HCT116 (cell line): ENCODE data around the gene B4GALT4. TPM values are rescaled to one million over a fixed set of nuclear protein-coding genes. Genes with fewer than 3 reads are reported as not detected.

Experiments
- ATAC-seq: fragments of 200-7000 bp; cut with Tn5 transposase; 2 replicates; pipeline ENCODE4 v1.9.1; 2020; ENCODE audit warnings: mild to moderate bottlenecking, moderate library complexity
- BruUV-seq: library from RNA; stranded (reverse); fragments of 400-500 nt; replicated peaks from 2 replicates; lab custom pipeline; 2021; lab: Mats Ljungman, UMichigan
- CTCF ChIA-PET: fragments of 300-600 bp; sonication (Branson Sonifier 250); formaldehyde crosslinking; loops from one replicate; lab custom pipeline; 2021; ENCODE audit warnings: antibody characterized with exemption; lab: Charles Lee
- POLR2A ChIA-PET: fragments of 300-600, 350-600 bp; sonication (Branson Sonifier 250); formaldehyde crosslinking; loops from one replicate; lab custom pipeline; 2021; ENCODE audit warnings: antibody characterized with exemption; lab: Charles Lee
- RAD21 ChIA-PET, 2 experiments: fragments of 300-600 bp; sonication (Branson Sonifier 250); formaldehyde crosslinking; loops; one replicate each; lab custom pipeline; 2023; ENCODE audit warnings: low total read pairs in 2 of 2; ENCODE audit not compliant: uncharacterized antibody in 2 of 2, unreplicated experiment in 2 of 2, low non-redundant PET in 1 of 2; lab: Charles Lee
- DNase-seq: peaks from one replicate; pipeline ENCODE4 v3.0.0-alpha.2; 2010; ENCODE audit warnings: low read depth, low spot score
- H2AFZ ChIP-seq: fragments of 200-600 bp; shearing (Covaris generic), sonication (generic); 2 replicates; pipeline ENCODE4 v1.6.1; 2017; ENCODE audit warnings: low read depth, mixed run types, mixed read lengths, antibody characterized with exemption, low read length; ENCODE audit not compliant: poor library complexity, severe bottlenecking
- H3K27ac ChIP-seq: 2 replicates; pipeline ENCODE4 v1.5.1; 2012; ENCODE audit warnings: low read depth, low read length
- H3K27me3 ChIP-seq: fragments of 200-600 bp; sonication (generic); 2 replicates; pipeline ENCODE4 v1.6.1; 2016; ENCODE audit warnings: mixed run types, low read length, mixed read lengths; ENCODE audit not compliant: insufficient read depth
- H3K36me3 ChIP-seq, 2 experiments: fragments of 200-500 bp in 1 of 2; fragments of 200-600 bp in 1 of 2; sonication (Bioruptor generic) in 1 of 2; sonication (generic) in 1 of 2; 2 replicates each; pipeline versions ENCODE4 v1.5.1 to v1.6.1; 2014 to 2016; ENCODE audit warnings: low read length in 2 of 2, inconsistent platforms in 1 of 2, mixed read lengths in 1 of 2, mixed run types in 1 of 2; ENCODE audit not compliant: insufficient read depth in 2 of 2, control insufficient read depth in 1 of 2
- H3K4me1 ChIP-seq, 2 experiments: fragments of 200-600 bp in 1 of 2; sonication (generic) in 1 of 2; 2 replicates each; pipeline versions ENCODE4 v1.5.1 to v1.6.1; 2012 to 2017; ENCODE audit warnings: low read length in 2 of 2, inconsistent platforms in 1 of 2, mild to moderate bottlenecking in 1 of 2, mixed read lengths in 1 of 2, mixed run types in 1 of 2, moderate library complexity in 1 of 2; ENCODE audit not compliant: insufficient read depth in 2 of 2, control insufficient read depth in 1 of 2
- H3K4me2 ChIP-seq: fragments of 200-600 bp; sonication (generic); 2 replicates; pipeline ENCODE4 v1.6.1; 2017; ENCODE audit warnings: mixed run types, low read length, mixed read lengths
- H3K4me3 ChIP-seq, 2 experiments: fragments of 200-600 bp in 1 of 2; sonication (generic) in 1 of 2; replicated peaks in 1 of 2; 2 replicates each; pipeline ENCODE4 v1.5.1; 2011 to 2016; ENCODE audit warnings: low read length in 2 of 2, control low read depth in 1 of 2, low read depth in 1 of 2, mild to moderate bottlenecking in 1 of 2, mixed read lengths in 1 of 2, mixed run types in 1 of 2
- H3K79me2 ChIP-seq: fragments of 200-600 bp; sonication (generic); 2 replicates; pipeline ENCODE4 v1.6.1; 2017; ENCODE audit warnings: mild to moderate bottlenecking, mixed run types, low read length, moderate library complexity, mixed read lengths; ENCODE audit not compliant: insufficient read depth
- H3K9ac ChIP-seq: fragments of 200-600 bp; sonication (generic); 2 replicates; pipeline ENCODE4 v1.6.1; 2016; ENCODE audit warnings: low read length, mixed read lengths
- H3K9me2 ChIP-seq: fragments of 200-600 bp; sonication (generic), shearing (Covaris generic); 2 replicates; pipeline ENCODE4 v1.6.1; 2017; ENCODE audit warnings: mixed run types, mild to moderate bottlenecking, moderate library complexity; ENCODE audit not compliant: insufficient read depth
- H3K9me3 ChIP-seq, 2 experiments: fragments of 200-500 bp in 1 of 2; fragments of 200-600 bp in 1 of 2; sonication (Bioruptor generic) in 1 of 2; sonication (generic) in 1 of 2; 2 replicates each; pipeline ENCODE4 v1.6.1; 2014 to 2017; ENCODE audit warnings: low read length in 2 of 2, mixed read lengths in 2 of 2, inconsistent platforms in 1 of 2, low read depth in 1 of 2, mild to moderate bottlenecking in 1 of 2, mixed run types in 1 of 2, moderate library complexity in 1 of 2; ENCODE audit not compliant: control insufficient read depth in 1 of 2, insufficient read depth in 1 of 2
- H4K20me1 ChIP-seq: fragments of 200-600 bp; sonication (generic), shearing (Covaris generic); 2 replicates; pipeline ENCODE4 v1.6.1; 2017; ENCODE audit warnings: mixed run types, mild to moderate bottlenecking, moderate library complexity; ENCODE audit not compliant: insufficient read depth
- ATF3 ChIP-seq: IDR thresholded peaks from 2 replicates; pipeline ENCODE4 v1.6.1; 2012
- CTCF ChIP-seq, 3 experiments: fragments of 200-600 bp in 1 of 3; sonication (generic) in 1 of 3; IDR thresholded peaks in 2 of 3; conservative IDR thresholded peaks in 1 of 3; 2 replicates each; pipeline ENCODE4 v1.5.1; 2012 to 2017; ENCODE audit warnings: low read depth in 2 of 3, low read length in 2 of 3, antibody characterized with exemption in 1 of 3, borderline replicate concordance in 1 of 3, control low read depth in 1 of 3, mild to moderate bottlenecking in 1 of 3, mixed read lengths in 1 of 3, mixed run types in 1 of 3, moderate library complexity in 1 of 3; ENCODE audit not compliant: insufficient read depth in 1 of 3
- EGR1 ChIP-seq: IDR thresholded peaks from 2 replicates; pipeline ENCODE4 v1.6.1; 2012; ENCODE audit warnings: low read depth
- ELF1 ChIP-seq: IDR thresholded peaks from 2 replicates; pipeline ENCODE4 v1.6.1; 2012; ENCODE audit warnings: low read depth, borderline replicate concordance
- EZH2phosphoT487 ChIP-seq: fragments of 200-600 bp; IDR thresholded peaks from 2 replicates; pipeline ENCODE4 v1.6.1; 2018; ENCODE audit warnings: antibody characterized with exemption, borderline replicate concordance
- FOSL1 ChIP-seq: IDR thresholded peaks from 2 replicates; pipeline ENCODE4 v1.6.1; 2012; ENCODE audit warnings: low read depth
- REST ChIP-seq: IDR thresholded peaks from 2 replicates; pipeline ENCODE4 v1.6.1; 2012; ENCODE audit warnings: low read depth
- intact Hi-C: fragments of 100-400 bp; cut with micrococcal nuclease; formaldehyde crosslinking; loops from 2 replicates; pipeline ENCODE4 v1.10.0; 2022
- total RNA-seq: library from RNA; stranded (reverse); gene quantifications from one replicate; pipeline ENCODE4 v1.2.1, GENCODE V29; 2021; ENCODE audit not compliant: unreplicated experiment

The B4GALT4 gene
- total RNA-seq, 1 experiment from 2014 or later, result 15.9 TPM

GRCh38 chr3:119184796-119185570 lies 55.7 kb downstream of the B4GALT4 start:
- H3K9me3 ChIP-seq, result no peaks in the 10 kb centered on the region
- H3K4me1 ChIP-seq, result no peaks in the 10 kb centered on the region
- DNase-seq, result no peak
- intact Hi-C loops, result no loop called here
- TF ChIP-seq FOSL1, result no peak
- no peak for TF ChIP-seq REST
- no TSS peak for BruUV-seq
- no peak overlapping the region for H3K4me2 ChIP-seq
- H4K20me1 ChIP-seq, result no peaks in the 10 kb centered on the region
- ChIA-PET RAD21 (no interaction called here), POLR2A (no interaction called here), CTCF (no interaction called here)
- no peak overlapping the region for H3K4me3 ChIP-seq
- H3K27ac ChIP-seq, result no peak overlapping the region
- H3K9me2 ChIP-seq, result no peaks in the 10 kb centered on the region
- ATAC-seq, result no peak
- no peaks in the 10 kb centered on the region for H3K36me3 ChIP-seq
- no peak overlapping the region for H2AFZ ChIP-seq
- H3K79me2 ChIP-seq, result no peaks in the 10 kb centered on the region
- no peaks in the 10 kb centered on the region for H3K27me3 ChIP-seq
- H3K9ac ChIP-seq, result no peak overlapping the region

GRCh38 chr3:119184111-119184510 lies 56.6 kb downstream of the B4GALT4 start:
- Histone ChIP-seq H3K27ac (no peak overlapping the region), H3K9ac (no peak overlapping the region), H3K4me3 (no peak overlapping the region), H3K9me2 (no peaks in the 10 kb centered on the region), H3K9me3 (no peaks in the 10 kb centered on the region), H2AFZ (no peak overlapping the region), H4K20me1 (no peaks in the 10 kb centered on the region), H3K79me2 (no peaks in the 10 kb centered on the region), H3K4me2 (no peak overlapping the region), H3K36me3 (no peaks in the 10 kb centered on the region), H3K4me1 (no peaks in the 10 kb centered on the region), H3K27me3 (no peaks in the 10 kb centered on the region)
- ChIA-PET CTCF (no interaction called here), RAD21 (no interaction called here), POLR2A (no interaction called here)
- intact Hi-C loops, result no loop called here
- ATAC-seq, result no peak
- no peak for DNase-seq
- TF ChIP-seq CTCF (IDR thresholded peaks at IDR 0.05 in 2 of 3, conservative IDR thresholded peaks at IDR 0.05 in 1 of 3; ENCODE audit: borderline replicate concordance in 1 of 3, insufficient read depth in 1 of 3, low read depth in 2 of 3, low read length in 2 of 3), result no peak
- TF ChIP-seq EGR1, result no peak
- no peak for TF ChIP-seq EZH2phosphoT487
- no peak for TF ChIP-seq REST
- TF ChIP-seq ATF3, result no peak
- TF ChIP-seq ELF1, result no peak
- BruUV-seq, result no TSS peak
